HG02870 (cell line): ENCODE data around the gene DIP2C.
"Not testable (repeated sequence)": the region's sequence is repeated elsewhere in the genome, so short reads cannot be mapped to it uniquely, and the experiment has no call there.

Experiments used
- ATAC-seq: cut with Tn5 transposase; IDR thresholded peaks from one replicate; pipeline ENCODE4 v1.9.1; 2021; ENCODE audit warnings: mild to moderate bottlenecking, moderate library complexity; ENCODE audit not compliant: unreplicated experiment

Gene DIP2C

DNA sequence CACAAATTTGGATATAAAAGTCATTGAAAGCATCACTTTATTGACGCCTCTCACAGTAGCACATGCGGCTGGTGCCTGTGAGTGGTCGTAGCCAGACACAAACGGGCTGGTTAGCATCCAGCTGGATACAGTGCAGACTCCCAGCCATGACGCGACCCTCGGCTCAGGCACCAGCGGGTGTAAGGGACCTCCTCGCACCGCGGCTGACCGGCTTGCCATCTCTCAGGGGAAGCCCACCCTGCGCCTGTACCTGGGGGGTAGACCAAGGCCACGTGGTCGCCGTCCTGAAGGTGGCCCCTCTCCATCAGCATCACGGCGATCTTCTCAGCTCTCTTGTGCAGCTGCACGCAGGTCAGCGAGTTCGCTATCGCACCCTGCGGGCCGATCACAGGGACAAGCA lies 340.4 kb downstream of the DIP2C start:
- ATAC-seq: no peak

DNA sequence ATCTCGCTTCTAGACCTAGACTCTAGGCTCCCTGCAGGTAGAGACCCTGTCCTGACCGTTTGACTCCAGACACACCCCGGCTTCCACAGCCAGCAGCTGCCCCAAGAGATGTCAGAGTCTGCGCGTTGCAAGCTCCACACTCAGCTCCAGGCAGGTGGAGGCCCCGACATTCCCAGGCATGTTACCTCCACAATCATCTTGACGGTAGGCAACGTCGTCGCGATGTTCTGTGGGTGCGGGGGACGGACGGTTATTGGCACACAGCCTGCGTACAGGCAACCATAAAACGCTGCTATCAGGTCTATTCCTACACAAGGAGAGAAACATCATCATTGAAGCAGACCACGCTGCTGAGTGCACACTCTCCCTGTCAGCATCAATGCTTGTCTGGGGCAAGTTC lies 341.0 kb downstream of the DIP2C start:
- no peak for ATAC-seq

- ATAC-seq: not testable (repeated sequence)
Measured at GRCh38 chr10:347774-348173, 341.7 kb downstream of the DIP2C start.

GRCh38 chr10:347190-347589 lies 342.3 kb downstream of the DIP2C start:
- ATAC-seq: not testable (repeated sequence)

- no peak for ATAC-seq
Measured at GRCh38 chr10:344582-345200, 344.8 kb downstream of the DIP2C start.

- ATAC-seq: no peak
Measured at GRCh38 chr10:343231-344220, 345.9 kb downstream of the DIP2C start.

GRCh38 chr10:341081-341740 lies 348.3 kb downstream of the DIP2C start:
- no peak for ATAC-seq

- no peak for ATAC-seq
Measured at GRCh38 chr10:340646-341045, 348.8 kb downstream of the DIP2C start.

GRCh38 chr10:339038-339391 lies 350.5 kb downstream of the DIP2C start:
- no peak for ATAC-seq

DNA sequence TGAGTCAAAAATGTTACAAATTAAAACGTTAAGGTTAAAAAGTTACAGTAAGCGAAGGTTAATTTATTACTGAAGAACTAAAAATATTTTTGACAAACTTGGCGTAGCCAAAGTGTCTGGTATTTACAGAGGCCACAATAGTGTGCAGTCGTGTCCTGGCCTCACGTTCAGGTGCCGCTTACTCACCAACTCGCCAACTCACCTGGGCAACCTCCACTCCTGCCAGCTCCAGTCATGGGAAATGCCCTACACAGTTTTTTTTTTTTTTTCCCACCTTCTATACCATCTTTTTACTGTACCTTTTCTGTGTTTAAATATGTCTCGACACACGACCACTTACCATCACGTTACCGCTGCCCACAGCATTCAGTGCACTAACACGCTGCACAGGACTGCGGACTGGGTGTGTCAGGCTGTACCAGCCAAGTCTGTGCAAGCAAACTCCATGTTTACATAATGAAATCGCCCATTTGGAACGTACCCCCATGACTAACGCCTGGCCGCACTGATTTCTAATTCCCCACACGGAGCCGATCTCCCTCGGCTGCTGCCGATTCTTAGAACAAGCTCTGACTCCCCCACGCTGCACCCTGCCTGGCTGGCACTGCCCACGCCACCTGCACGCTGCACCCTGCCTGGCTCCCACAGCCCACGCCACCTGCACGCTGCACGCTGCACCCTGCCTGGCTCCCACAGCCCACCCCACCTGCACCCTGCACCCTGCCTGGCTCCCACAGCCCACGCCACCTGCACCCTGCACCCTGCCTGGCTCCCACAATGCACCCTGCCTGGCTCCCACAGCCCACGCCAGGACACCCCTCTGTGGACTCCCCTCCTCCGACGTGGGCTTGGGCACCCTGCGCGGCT lies 351.1 kb downstream of the DIP2C start:
- no peak for ATAC-seq

GRCh38 chr10:336247-336646 lies 353.2 kb downstream of the DIP2C start:
- no peak for ATAC-seq

DNA sequence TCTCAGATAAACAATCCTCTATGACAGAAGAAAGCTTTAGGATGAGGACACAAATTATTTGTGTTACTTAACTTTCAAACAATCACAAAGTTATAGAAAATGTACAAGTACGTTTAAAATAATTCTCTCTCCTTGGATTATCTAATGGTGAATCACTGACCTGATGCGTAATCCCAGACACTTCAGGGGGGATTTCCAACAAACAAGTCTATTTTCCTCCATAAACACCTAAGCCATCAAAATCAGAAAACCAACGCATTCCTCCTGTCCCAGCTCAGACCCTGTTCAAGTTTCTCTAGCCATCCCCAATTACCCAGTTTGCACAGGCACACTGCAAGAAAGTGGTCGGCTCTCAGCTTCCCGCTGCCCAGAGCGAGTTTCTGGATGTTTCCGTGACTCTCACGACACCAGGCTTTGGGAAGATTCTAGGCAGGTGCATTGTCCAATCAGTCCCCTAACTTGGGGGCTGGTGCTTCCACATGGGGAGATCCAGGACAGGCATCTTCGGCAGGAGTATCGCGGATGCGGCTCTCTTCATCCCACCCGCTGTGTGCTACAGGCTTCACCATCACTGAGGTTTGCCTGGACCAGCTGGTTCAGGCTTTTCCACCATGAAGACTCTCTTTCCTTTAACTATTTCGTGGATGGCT lies 354.2 kb downstream of the DIP2C start:
- ATAC-seq: no peak

DNA sequence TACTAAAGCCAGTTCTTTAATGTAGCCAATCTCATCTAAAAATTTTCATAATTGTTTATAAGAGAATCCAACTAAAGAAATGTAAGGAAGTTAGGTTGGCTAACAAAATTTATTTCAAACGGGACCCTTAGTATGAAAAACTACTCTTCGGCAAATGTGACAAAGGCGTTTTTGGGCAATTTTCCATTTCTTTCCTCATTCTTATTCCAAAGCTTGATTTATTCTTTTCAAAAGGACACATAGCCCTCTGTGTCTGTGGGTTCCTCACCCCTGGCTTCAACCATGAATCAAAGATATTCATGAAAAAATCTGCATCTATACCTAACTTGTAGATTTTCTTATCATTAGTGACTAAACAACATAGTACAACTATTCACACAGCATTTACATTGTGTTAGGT lies 358.3 kb downstream of the DIP2C start:
- ATAC-seq: no peak

DNA sequence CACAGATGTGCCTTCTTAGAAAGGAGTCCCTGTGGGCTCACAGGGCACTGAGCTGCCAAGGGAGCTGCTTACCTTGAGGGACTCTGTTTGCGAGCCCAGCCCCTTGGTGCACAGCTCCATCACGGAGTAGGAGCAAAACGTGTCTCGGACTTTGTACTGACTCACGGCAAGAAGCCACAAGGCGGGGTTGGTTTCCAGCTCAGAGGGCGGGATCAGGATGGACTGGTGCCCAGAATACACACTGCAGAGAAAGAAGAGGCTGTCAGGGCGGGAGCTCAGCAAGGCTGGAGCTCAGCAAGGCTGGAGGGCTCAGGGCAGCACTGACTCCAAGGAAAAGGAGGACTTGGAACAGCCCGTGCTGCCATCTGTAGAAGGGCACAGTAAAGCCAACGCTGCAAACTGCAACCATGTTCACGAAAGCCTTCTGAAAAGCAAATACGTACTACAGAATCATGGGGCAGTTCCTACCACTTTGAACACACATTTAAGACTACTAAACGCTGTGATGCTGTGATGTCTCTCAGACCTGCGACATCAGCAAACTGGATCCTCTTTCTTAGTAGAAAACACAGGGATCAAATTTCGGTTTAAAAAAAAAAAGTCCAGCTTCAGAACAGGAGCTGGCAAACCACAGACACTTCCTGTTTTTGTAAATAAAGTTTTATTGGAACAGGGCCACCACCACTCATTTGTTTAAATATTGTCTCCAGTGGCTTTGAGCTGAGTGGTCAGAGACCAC lies 359.9 kb downstream of the DIP2C start:
- no peak for ATAC-seq

DNA sequence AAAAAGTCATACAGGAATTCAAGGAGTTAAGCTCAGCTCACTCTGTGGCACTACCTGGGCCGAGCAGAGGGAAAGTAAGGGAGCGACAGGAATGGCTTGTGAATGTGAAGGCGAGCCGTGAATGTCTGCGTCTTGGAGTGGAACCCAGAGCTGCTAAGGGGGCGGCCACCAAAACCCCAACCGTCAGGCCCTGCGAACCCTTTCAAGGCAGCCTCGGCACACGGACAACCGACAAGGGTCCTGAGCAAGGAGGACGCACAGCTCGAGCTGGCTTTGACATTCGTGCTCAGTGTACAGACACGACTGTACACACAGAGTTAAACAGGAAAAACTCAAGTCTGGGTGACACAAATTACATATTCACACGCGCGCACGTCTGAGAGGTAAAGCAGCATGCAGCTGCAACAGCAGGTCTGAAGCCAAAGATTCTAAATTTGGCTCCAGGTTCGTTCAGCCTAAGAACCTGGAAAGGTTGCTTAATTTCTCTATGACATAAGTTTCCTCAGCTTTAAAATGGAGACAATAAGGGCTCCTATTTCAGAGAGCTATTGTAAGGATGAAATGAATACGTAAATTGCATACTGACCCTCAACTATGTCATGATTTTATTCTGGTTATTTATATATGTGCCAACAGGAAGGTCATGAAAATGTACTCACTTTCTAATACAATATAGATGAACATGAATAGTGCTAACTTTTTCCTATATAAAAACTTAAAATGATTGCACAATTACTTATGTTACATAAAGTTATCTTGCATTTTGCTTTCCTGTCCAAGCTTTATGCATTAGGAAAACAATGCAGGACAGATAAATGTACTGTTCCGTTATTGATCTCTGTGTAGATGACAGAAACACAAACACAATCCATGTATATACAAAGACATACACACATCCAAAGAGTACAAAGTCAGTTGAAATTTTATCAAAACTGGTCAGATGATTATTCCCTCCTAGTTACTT lies 361.3 kb downstream of the DIP2C start:
- no peak for ATAC-seq

DNA sequence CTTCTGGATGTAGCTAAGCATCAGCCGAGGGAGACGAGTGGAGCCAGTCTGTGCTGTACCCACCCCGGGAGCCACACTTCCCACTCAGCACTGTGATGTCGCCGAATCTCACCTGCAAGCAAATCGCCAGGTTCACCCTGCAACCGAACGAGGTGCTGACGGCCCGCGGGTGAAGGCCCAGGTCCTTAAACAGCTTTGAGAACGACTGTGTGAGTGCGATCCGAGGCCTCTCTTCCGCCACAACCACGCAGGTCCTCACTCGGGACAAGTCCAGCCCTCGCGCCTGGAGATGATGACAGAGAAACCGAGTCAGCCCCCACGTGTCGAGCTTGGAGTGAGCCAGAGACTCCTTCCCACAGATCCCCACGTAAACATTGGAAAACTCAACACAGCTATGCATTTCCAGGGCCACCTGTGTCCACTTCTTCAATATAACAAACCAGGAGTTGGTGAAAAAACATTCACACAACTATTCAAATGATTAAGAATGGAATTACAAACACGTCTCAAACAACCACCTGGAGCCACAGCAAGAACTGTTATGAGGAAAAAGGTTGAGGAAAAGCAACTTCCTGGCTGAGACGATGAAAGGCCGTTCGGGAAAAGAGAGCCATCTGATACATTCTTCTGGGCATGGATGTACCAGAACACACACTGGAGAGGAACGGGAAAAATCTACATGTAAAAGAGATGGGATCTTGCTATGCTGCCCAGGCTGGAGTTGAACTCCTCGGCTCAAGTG lies 362.4 kb downstream of the DIP2C start:
- no peak for ATAC-seq

- no peak for ATAC-seq
Measured at GRCh38 chr10:326350-326749, 363.1 kb downstream of the DIP2C start.

DNA sequence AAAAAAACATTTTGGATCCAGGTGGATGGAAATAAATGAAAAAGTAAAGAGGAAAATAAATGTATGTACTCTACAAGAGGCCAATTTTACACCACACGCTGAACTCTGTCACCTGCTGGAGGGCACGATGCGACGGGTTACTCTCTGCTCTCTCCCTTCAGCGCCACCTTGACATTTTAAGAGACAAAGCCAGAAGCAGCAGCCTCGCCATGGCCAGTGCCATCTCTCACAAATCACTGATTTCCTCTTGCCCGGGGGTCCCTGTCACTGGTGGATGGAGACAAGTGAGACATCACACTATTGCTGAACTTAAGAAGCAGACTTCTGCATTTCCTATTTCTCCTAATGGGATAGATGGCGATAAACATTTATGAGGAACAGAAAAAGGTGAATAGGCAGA lies 364.2 kb downstream of the DIP2C start:
- ATAC-seq: no peak
